Erythroblast (primary cell): ENCODE measurements around the gene DTNB.

Experiments
- GATA1 ChIP-seq: IDR thresholded peaks from 2 replicates; pipeline ENCODE4 v1.6.1; 2011; ENCODE audit warnings: low read depth, mild to moderate bottlenecking, control low read depth, low read length, moderate library complexity
- POLR2A ChIP-seq: IDR thresholded peaks from 2 replicates; pipeline ENCODE4 v1.6.1; 2011; ENCODE audit warnings: mild to moderate bottlenecking, low read length

DNA sequence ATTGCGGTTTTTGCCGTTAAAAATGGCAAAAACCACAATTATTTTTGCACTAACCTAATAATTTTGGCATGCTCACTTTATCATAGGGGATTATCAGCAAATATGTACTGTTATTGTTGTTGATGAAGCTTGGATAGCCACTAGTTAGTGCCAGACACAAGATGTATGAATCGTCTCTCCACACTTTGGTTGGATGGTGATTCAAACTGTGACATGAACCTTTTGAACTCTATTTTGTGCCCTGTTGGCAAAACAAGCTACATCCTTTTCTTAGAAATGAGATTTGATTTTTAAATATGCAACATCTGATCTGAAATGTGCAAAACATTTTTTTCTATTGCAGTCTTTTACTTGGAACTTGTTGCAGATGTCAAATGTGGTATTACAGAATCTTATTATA, 48.8 kb upstream of the DTNB start:
- TF ChIP-seq POLR2A: no peak
- no peak for TF ChIP-seq GATA1
